K562 (cell line): ENCODE data around the gene FCGR2B. TPM values are rescaled to one million over a fixed set of nuclear protein-coding genes. Genes with fewer than 3 reads are reported as not detected.
A peak's percentile ranks its signal among the peaks of the same experiment; 100 is the strongest.

Experiments
- ADNP ChIP-seq: fragments of 200-800 bp; sonication (Bioruptor generic); IDR thresholded peaks from 2 replicates; pipeline ENCODE4 v1.6.1; 2016; ENCODE audit warnings: missing genetic modification characterization, missing compliant biosample characterization
- ARID3B ChIP-seq: fragments of 250-450 bp; sonication (Bioruptor Pico); IDR thresholded peaks from 2 replicates; pipeline ENCODE4 v1.4.0; 2020; ENCODE audit warnings: borderline replicate concordance
- CTBP1 ChIP-seq: fragments of 450-650 bp; IDR thresholded peaks from 2 replicates; pipeline ENCODE4 v1.6.1; 2016; ENCODE audit warnings: borderline replicate concordance
- ETV1 ChIP-seq: fragments of 450-650 bp; conservative IDR thresholded peaks from 2 replicates; pipeline ENCODE4 v1.6.1; 2016; ENCODE audit warnings: missing genetic modification characterization, control low read depth, low read depth, missing compliant biosample characterization
- FOSL1 ChIP-seq: fragments of 200-800 bp; sonication (Bioruptor generic); conservative IDR thresholded peaks from 2 replicates; pipeline ENCODE4 v1.6.1; 2016; ENCODE audit warnings: missing genetic modification characterization, missing compliant biosample characterization
- GABPB2 ChIP-seq: fragments of 250-450 bp; sonication (Bioruptor Pico); conservative IDR thresholded peaks from 2 replicates; pipeline ENCODE4 v1.5.1; 2021; ENCODE audit warnings: mild to moderate bottlenecking
- GMEB1 ChIP-seq: fragments of 250-450 bp; sonication (Bioruptor Pico); IDR thresholded peaks from 2 replicates; pipeline ENCODE4 v1.4.0; 2020; ENCODE audit warnings: mild to moderate bottlenecking
- HDAC1 ChIP-seq, 2 experiments: fragments of 450-650 bp; IDR thresholded peaks; 2 replicates each; pipeline ENCODE4 v1.6.1; 2016 to 2017; ENCODE audit warnings: inconsistent platforms in 1 of 2, mild to moderate bottlenecking in 1 of 2, moderate library complexity in 1 of 2
- NBN ChIP-seq: fragments of 450-650 bp; IDR thresholded peaks from 2 replicates; pipeline ENCODE4 v1.6.1; 2016; ENCODE audit warnings: low read depth, mild to moderate bottlenecking
- NFRKB ChIP-seq: fragments of 450-650 bp; IDR thresholded peaks from 2 replicates; pipeline ENCODE4 v1.6.1; 2016; ENCODE audit warnings: low read depth
- SETDB1 ChIP-seq: IDR thresholded peaks from one replicate; pipeline ENCODE4 v1.6.1; 2012; ENCODE audit warnings: low read length, control low read depth, inconsistent platforms
- SNAPC5 ChIP-seq: fragments of 250-450 bp; sonication (Bioruptor Pico); IDR thresholded peaks from 2 replicates; pipeline ENCODE4 v1.8.0; 2021; ENCODE audit warnings: moderate library complexity, mild to moderate bottlenecking, inconsistent platforms
- TAF9B ChIP-seq: fragments of 450-650 bp; IDR thresholded peaks from 2 replicates; pipeline ENCODE4 v1.6.1; 2018; ENCODE audit warnings: mild to moderate bottlenecking; ENCODE audit not compliant: partially characterized antibody
- TBL1XR1 ChIP-seq, 2 experiments: IDR thresholded peaks; 2 replicates each; pipeline ENCODE4 v1.6.1; 2012; ENCODE audit warnings: improper control_type of control experiment in 2 of 2, low read length in 2 of 2, mild to moderate bottlenecking in 1 of 2
- TCF7 ChIP-seq: sonication (generic); IDR thresholded peaks from 2 replicates; pipeline ENCODE4 v1.6.1; 2016; ENCODE audit warnings: antibody characterized with exemption, borderline replicate concordance
- ZNF717 ChIP-seq: fragments of 250-450 bp; sonication (Bioruptor Pico); IDR thresholded peaks from 2 replicates; pipeline ENCODE4 v1.5.0; 2021
- ZNF75A ChIP-seq: fragments of 450-650 bp; formaldehyde crosslinking; IDR thresholded peaks from 2 replicates; pipeline ENCODE4 v1.4.0; 2020; ENCODE audit warnings: mild to moderate bottlenecking
- ZNF76 ChIP-seq: fragments of 250-450 bp; sonication (Bioruptor Pico); IDR thresholded peaks from 2 replicates; pipeline ENCODE4 v1.4.0; 2020; ENCODE audit warnings: mild to moderate bottlenecking, moderate library complexity, borderline replicate concordance
- polyA plus RNA-seq, 8 experiments: library from polyadenylated mRNA; depleted of rRNA in 4 of 8; stranded (reverse) in 5 of 8; unstranded in 3 of 8; fragments of >200 nt; fragmentation: Nextera tagmentation in 2 of 8; fragmentation: Illumina TruSeq in 1 of 8; extraction: Ambion mirVana in 2 of 8; extraction: Trizol in 1 of 8; gene quantifications; 2 replicates each; pipeline versions ENCODE4 v1.2.1 to v1.2.3, GENCODE V29; 2011 to 2014; ENCODE audit warnings: inconsistent platforms in 1 of 8, missing spikeins in 1 of 8
- total RNA-seq, 7 experiments: library from RNA; depleted of rRNA in 6 of 7; stranded (reverse); fragments of >200 nt in 6 of 7; fragmentation: Illumina TruSeq in 2 of 7; extraction: Trizol in 2 of 7; gene quantifications; 2 replicates each; pipeline versions ENCODE4 v1.2.1 to v1.2.3, GENCODE V29; 2011 to 2021; ENCODE audit warnings: low replicate concordance in 1 of 7
- TF ChIP-seq, protein P1 (sequence below): fragments of 250-450 bp; sonication (Bioruptor Pico); IDR thresholded peaks from 2 replicates; pipeline ENCODE4 v1.9.0; 2021; ENCODE audit warnings: mild to moderate bottlenecking
- TF ChIP-seq, protein P2 (sequence below): sonication (generic); formaldehyde crosslinking; IDR thresholded peaks from 2 replicates; pipeline ENCODE4 v1.8.0; 2023; ENCODE audit warnings: mild to moderate bottlenecking, missing genetic modification reagents

The FCGR2B gene
- total and polyA plus RNA-seq, 9 of the 15 experiments (the other 6 are each of a cell fraction or from before 2014, with no cell fraction given), result 1.7 to 8.9 (median 3.9) TPM

- peak; percentile 49; the same call in 1 of the 2 replicates for TF ChIP-seq GMEB1 (CRISPR knock-in tag)
- no peak for TF ChIP-seq ZNF717 (CRISPR knock-in tag)
- no peak for TF ChIP-seq SETDB1
- peak; percentile 51 for TF ChIP-seq TAF9B
- no peak; the same call in 1 of the 2 replicates for TF ChIP-seq NBN
- TF ChIP-seq, protein P1, sequence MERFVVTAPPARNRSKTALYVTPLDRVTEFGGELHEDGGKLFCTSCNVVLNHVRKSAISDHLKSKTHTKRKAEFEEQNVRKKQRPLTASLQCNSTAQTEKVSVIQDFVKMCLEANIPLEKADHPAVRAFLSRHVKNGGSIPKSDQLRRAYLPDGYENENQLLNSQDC, result no peak
- TF ChIP-seq TCF7, result peak; percentile 84; the same call in 1 of the 2 replicates
- no peak for TF ChIP-seq ADNP (tag)
- TF ChIP-seq HDAC1 (IDR thresholded peaks at IDR 0.05), result peak in 1 of 2 experiments; percentile 75; a peak in 2 of 4 replicates
- no peak for TF ChIP-seq SNAPC5 (CRISPR knock-in tag)
- peak; percentile 74 for TF ChIP-seq ETV1
- peak; percentile 73 for TF ChIP-seq NFRKB
- no peak for TF ChIP-seq ZNF75A
- TF ChIP-seq, protein P2, sequence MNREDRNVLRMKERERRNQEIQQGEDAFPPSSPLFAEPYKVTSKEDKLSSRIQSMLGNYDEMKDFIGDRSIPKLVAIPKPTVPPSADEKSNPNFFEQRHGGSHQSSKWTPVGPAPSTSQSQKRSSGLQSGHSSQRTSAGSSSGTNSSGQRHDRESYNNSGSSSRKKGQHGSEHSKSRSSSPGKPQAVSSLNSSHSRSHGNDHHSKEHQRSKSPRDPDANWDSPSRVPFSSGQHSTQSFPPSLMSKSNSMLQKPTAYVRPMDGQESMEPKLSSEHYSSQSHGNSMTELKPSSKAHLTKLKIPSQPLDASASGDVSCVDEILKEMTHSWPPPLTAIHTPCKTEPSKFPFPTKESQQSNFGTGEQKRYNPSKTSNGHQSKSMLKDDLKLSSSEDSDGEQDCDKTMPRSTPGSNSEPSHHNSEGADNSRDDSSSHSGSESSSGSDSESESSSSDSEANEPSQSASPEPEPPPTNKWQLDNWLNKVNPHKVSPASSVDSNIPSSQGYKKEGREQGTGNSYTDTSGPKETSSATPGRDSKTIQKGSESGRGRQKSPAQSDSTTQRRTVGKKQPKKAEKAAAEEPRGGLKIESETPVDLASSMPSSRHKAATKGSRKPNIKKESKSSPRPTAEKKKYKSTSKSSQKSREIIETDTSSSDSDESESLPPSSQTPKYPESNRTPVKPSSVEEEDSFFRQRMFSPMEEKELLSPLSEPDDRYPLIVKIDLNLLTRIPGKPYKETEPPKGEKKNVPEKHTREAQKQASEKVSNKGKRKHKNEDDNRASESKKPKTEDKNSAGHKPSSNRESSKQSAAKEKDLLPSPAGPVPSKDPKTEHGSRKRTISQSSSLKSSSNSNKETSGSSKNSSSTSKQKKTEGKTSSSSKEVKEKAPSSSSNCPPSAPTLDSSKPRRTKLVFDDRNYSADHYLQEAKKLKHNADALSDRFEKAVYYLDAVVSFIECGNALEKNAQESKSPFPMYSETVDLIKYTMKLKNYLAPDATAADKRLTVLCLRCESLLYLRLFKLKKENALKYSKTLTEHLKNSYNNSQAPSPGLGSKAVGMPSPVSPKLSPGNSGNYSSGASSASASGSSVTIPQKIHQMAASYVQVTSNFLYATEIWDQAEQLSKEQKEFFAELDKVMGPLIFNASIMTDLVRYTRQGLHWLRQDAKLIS, result peak; percentile 58; the same call in 1 of the 2 replicates
- peak; percentile 56 for TF ChIP-seq CTBP1
- no peak for TF ChIP-seq GABPB2 (CRISPR knock-in tag)
- TF ChIP-seq TBL1XR1 (IDR thresholded peaks at IDR 0.05; ENCODE audit: low read length in 2 of 2), result no peak
- TF ChIP-seq ARID3B (CRISPR knock-in tag), result peak; percentile 79; the same call in 1 of the 2 replicates
- peak; percentile 49; the same call in 1 of the 2 replicates for TF ChIP-seq ZNF76 (CRISPR knock-in tag)
- TF ChIP-seq FOSL1 (tag), result 0 out of 2 replicates have a peak, but pooled peaks have one; percentile 26
Measured at GRCh38 chr1:161726473-161727255, 63.7 kb downstream of the FCGR2B start (continued).
